ENCODE results near the gene OSBPL9. TPM values are rescaled to one million over a fixed set of nuclear protein-coding genes. Genes with fewer than 3 reads are reported as not detected.

Gene OSBPL9
- total and polyA plus RNA-seq, 8 donors: 30.7 to 51.0 (median 35.6) TPM

GRCh38 chr1:51791888-51792287, 175.0 kb downstream of the OSBPL9 start:
- Histone ChIP-seq H3K4me3 (no peak overlapping the region), H3K36me3 (peaks cover 4 to 51% (median 34%) of the 10 kb centered on the region in 3 donors), H3K27ac (no peak overlapping the region), H3K27me3 (no peaks in the 10 kb centered on the region), H3K4me1 (peaks cover 5 to 16% (median 7%) of the 10 kb centered on the region in 3 donors), H3K9me3 (no peaks in the 10 kb centered on the region)
- no peak for DNase-seq
- 90 to 98% methylated on average over 1 of the region's 1 CpG for WGBS, 2 donors
- intact Hi-C loops (cut with DNase I): no loop called here
- no peak for TF ChIP-seq CTCF (IDR thresholded peaks at IDR 0.05)
- ATAC-seq: no peak
- FAIRE-seq: no peak

GRCh38 chr1:51792864-51793263, 176.0 kb downstream of the OSBPL9 start:
- DNase-seq (no peak), FAIRE-seq (no peak), ATAC-seq (peak in 2 of 4 donors; percentile 44 to 45)
- Histone ChIP-seq H3K4me3 (no peak overlapping the region), H3K27me3 (no peaks in the 10 kb centered on the region), H3K4me1 (peaks cover 5 to 16% (median 7%) of the 10 kb centered on the region in 3 donors), H3K27ac (no peak overlapping the region), H3K9me3 (no peaks in the 10 kb centered on the region), H3K36me3 (peaks cover 4 to 44% (median 30%) of the 10 kb centered on the region in 3 donors)
- no peak for TF ChIP-seq CTCF (IDR thresholded peaks at IDR 0.05)
- intact Hi-C loops (cut with DNase I): no loop called here
- 93 to 96% methylated on average over 1 of the region's 1 CpG for WGBS, 2 donors

GRCh38 chr1:51794260-51794659, 177.4 kb downstream of the OSBPL9 start:
- peaks cover 5 to 16% (median 7%) of the 10 kb centered on the region in 3 donors for H3K4me1 ChIP-seq
- TF ChIP-seq CTCF (IDR thresholded peaks at IDR 0.05): no peak
- H3K4me3 ChIP-seq: no peak overlapping the region
- intact Hi-C loops (cut with DNase I): no loop called here
- H3K9me3 ChIP-seq: no peaks in the 10 kb centered on the region
- DNase-seq: no peak
- H3K27ac ChIP-seq: peak overlapping the region in 1 of 4 donors; percentile 7
- WGBS, 2 donors: 92 to 100% methylated on average over 2 of the region's 2 CpGs
- peaks cover 0 to 40% (median 29%) of the 10 kb centered on the region in 3 donors for H3K36me3 ChIP-seq
- H3K27me3 ChIP-seq: no peaks in the 10 kb centered on the region
- ATAC-seq: peak in 1 of 4 donors; percentile 29
- FAIRE-seq: no peak

GRCh38 chr1:51794868-51795267, 178.0 kb downstream of the OSBPL9 start:
- Histone ChIP-seq H3K27ac (peak overlapping the region in 2 of 4 donors; percentile 7 to 18), H3K4me1 (peaks cover 5 to 16% (median 7%) of the 10 kb centered on the region in 3 donors), H3K36me3 (peaks cover 0 to 34% (median 25%) of the 10 kb centered on the region in 3 donors), H3K9me3 (no peaks in the 10 kb centered on the region), H3K27me3 (no peaks in the 10 kb centered on the region), H3K4me3 (no peak overlapping the region)
- intact Hi-C loops (cut with DNase I): no loop called here
- DNase-seq: no peak
- no peak for FAIRE-seq
- peak; percentile 53 to 77 (median 73) for ATAC-seq
- no peak for TF ChIP-seq CTCF (IDR thresholded peaks at IDR 0.05)

- no peak for TF ChIP-seq CTCF (IDR thresholded peaks at IDR 0.05)
- no peak for FAIRE-seq
- peaks cover 2 to 25% (median 13%) of the 10 kb centered on the region in 3 donors for H3K36me3 ChIP-seq
- no peaks in the 10 kb centered on the region for H3K9me3 ChIP-seq
- intact Hi-C loops (cut with DNase I): no loop called here
- H3K4me3 ChIP-seq: no peak overlapping the region
- 94 to 98% methylated on average over 2 of the region's 2 CpGs for WGBS, 2 donors
- no peaks in the 10 kb centered on the region for H3K27me3 ChIP-seq
- no peak overlapping the region for H3K27ac ChIP-seq
- H3K4me1 ChIP-seq: peaks cover 3 to 13% (median 7%) of the 10 kb centered on the region in 3 donors
- ATAC-seq: no peak
- DNase-seq: no peak
These were observed 182.5 kb downstream of the OSBPL9 start for GRCh38 chr1:51799372-51799771.

Data from pancreas (tissue), 10 donors.